Left lung (tissue), 10 donors: ENCODE data around the gene DLST. TPM values are rescaled to one million over a fixed set of nuclear protein-coding genes. Genes with fewer than 3 reads are reported as not detected.

Experiments used
- ATAC-seq: fragments of 200-7000 bp; cut with Tn5 transposase; one replicate; pipeline ENCODE4 v1.9.1; 2020; ENCODE audit warnings: moderate library complexity
- DNase-seq, 4 donors: peaks; one replicate each; pipeline ENCODE4 v3.0.0-alpha.2; 2013 to 2020
- H3K27ac ChIP-seq, 2 donors: fragments of 200-600 bp; sonication (generic) in 1 of 2; one replicate each; pipeline versions ENCODE4 v1.5.0 to v1.8.0; 2020 to 2021
- H3K27me3 ChIP-seq, 2 donors: fragments of 200-600 bp; sonication (generic) in 1 of 2; one replicate each; pipeline versions ENCODE4 v1.5.0 to v1.8.0; 2020 to 2021
- H3K36me3 ChIP-seq, 2 donors: fragments of 200-600 bp; sonication (generic) in 1 of 2; one replicate each; pipeline versions ENCODE4 v1.5.0 to v1.8.0; 2020 to 2021
- H3K4me1 ChIP-seq, 2 donors: fragments of 200-600 bp; one replicate each; pipeline ENCODE4 v1.8.0; 2021
- H3K4me3 ChIP-seq, 2 donors: fragments of 200-600 bp; sonication (generic) in 1 of 2; one replicate each; pipeline versions ENCODE4 v1.5.0 to v1.8.0; 2020 to 2021; ENCODE audit warnings: mild to moderate bottlenecking in 1 of 2
- H3K9me3 ChIP-seq, 2 donors: fragments of 200-600 bp; sonication (generic) in 1 of 2; one replicate each; pipeline versions ENCODE4 v1.5.0 to v1.8.0; 2020 to 2021
- CTCF ChIP-seq, 2 donors: fragments of 200-600 bp; sonication (generic) in 1 of 2; IDR thresholded peaks; one replicate each; pipeline versions ENCODE4 v1.5.0 to v1.8.0; 2021; ENCODE audit warnings: antibody characterized with exemption in 2 of 2
- intact Hi-C, 2 donors: fragments of 100-400 bp; cut with DNase I; formaldehyde crosslinking; loops; one replicate each; pipeline versions ENCODE4 v1.11.2 to v1.14.2; 2022
- polyA plus RNA-seq, 6 donors: library from polyadenylated mRNA; unstranded; fragments of 120-200 nt; gene quantifications; one replicate each; pipeline ENCODE4 v1.2.1, GENCODE V29; 2013; ENCODE audit not compliant: insufficient read length in 6 of 6
- total RNA-seq, 2 donors: library from RNA; stranded (reverse); fragmentation: NEBNext Ultra II Directional; extraction: Animal tissue kit (Norgen Biotek cat#: 25700); gene quantifications; one replicate each; pipeline ENCODE4 v1.2.1, GENCODE V29; 2021
- donor health status: DM: no; HTN: yes; CAD: no.
- donor health status: DM: no; HTN: no; CAD: no.

The DLST gene
- total and polyA plus RNA-seq, 8 donors, result 88.3 to 104 (median 96.3) TPM

GRCh38 chr14:74952180-74952665 lies 70.5 kb downstream of the DLST start:
- DNase-seq, result peak in 1 of 4 donors; percentile 49
- no peak for ATAC-seq
- Histone ChIP-seq H3K9me3 (no peaks in the 10 kb centered on the region), H3K36me3 (no peaks in the 10 kb centered on the region), H3K4me1 (peaks cover 5 to 16% of the 10 kb centered on the region in 2 donors), H3K27me3 (peaks cover 0 to 50% of the 10 kb centered on the region in 2 donors), H3K27ac (no peak overlapping the region), H3K4me3 (no peak overlapping the region)
- intact Hi-C loops, result no loop called here
- no peak for TF ChIP-seq CTCF (IDR thresholded peaks at IDR 0.05)

GRCh38 chr14:74952697-74953484 lies 71.2 kb downstream of the DLST start:
- H3K4me1 ChIP-seq, result peaks cover 5 to 16% of the 10 kb centered on the region in 2 donors
- no peaks in the 10 kb centered on the region for H3K36me3 ChIP-seq
- no peak overlapping the region for H3K27ac ChIP-seq
- intact Hi-C loops, result no loop called here
- TF ChIP-seq CTCF (IDR thresholded peaks at IDR 0.05), result no peak
- ATAC-seq (no peak), DNase-seq (peak in 1 of 4 donors; percentile 58)
- H3K9me3 ChIP-seq, result no peaks in the 10 kb centered on the region
- H3K4me3 ChIP-seq, result no peak overlapping the region
- H3K27me3 ChIP-seq, result peaks cover 0 to 50% of the 10 kb centered on the region in 2 donors

Other genes starting within 250 kb of the DLST start
- gene AREL1, start 168.8 kb upstream of the DLST start, total RNA-seq, result 10 to 100 TPM; 34.3 to 42.6 TPM
- 10 to 100 TPM; 26.0 to 28.7 (median 27.9) TPM for gene AREL1, start 168.8 kb upstream of the DLST start, polyA plus RNA-seq
- 10 to 100 TPM; 48.9 to 50.3 TPM for gene FCF1, start 168.8 kb upstream of the DLST start, total RNA-seq
- gene FCF1, start 168.8 kb upstream of the DLST start, polyA plus RNA-seq, result 10 to 100 TPM; 66.5 to 75.9 (median 71.3) TPM
- gene YLPM1, start 118.6 kb upstream of the DLST start, total RNA-seq, result 10 to 100 TPM; 49.5 to 50.0 TPM
- 100 to 1,000 TPM; 101 to 117 (median 110) TPM for gene YLPM1, start 118.6 kb upstream of the DLST start, polyA plus RNA-seq
- under 1 TPM in 1 of 2 donors, not detected in 1; 0.08 TPM for gene PROX2, start 5.8 kb upstream of the DLST start, total RNA-seq
- 1 to 10 TPM; 2.0 to 3.8 (median 3.1) TPM for gene PROX2, start 5.8 kb upstream of the DLST start, polyA plus RNA-seq
- gene RPS6KL1, start 41.3 kb downstream of the DLST start, total RNA-seq, result 1 to 10 TPM; 5.6 to 6.7 TPM
- gene RPS6KL1, start 41.3 kb downstream of the DLST start, polyA plus RNA-seq, result 1 to 10 TPM in 4 of 6 donors, under 1 TPM in 2; 0.62 to 1.8 (median 1.1) TPM
- gene PGF, start 73.7 kb downstream of the DLST start, total RNA-seq, result 1 to 10 TPM; 3.4 to 4.6 TPM
- 10 to 100 TPM; 12.3 to 18.6 (median 14.0) TPM for gene PGF, start 73.7 kb downstream of the DLST start, polyA plus RNA-seq
- gene EIF2B2, start 121.0 kb downstream of the DLST start, total RNA-seq, result 10 to 100 TPM; 38.7 to 44.4 TPM
- 10 to 100 TPM; 43.5 to 58.2 (median 48.2) TPM for gene EIF2B2, start 121.0 kb downstream of the DLST start, polyA plus RNA-seq
- gene MLH3, start 169.6 kb downstream of the DLST start, total RNA-seq, result 10 to 100 TPM; 24.7 to 25.9 TPM
- gene MLH3, start 169.6 kb downstream of the DLST start, polyA plus RNA-seq, result 10 to 100 TPM; 36.8 to 48.3 (median 40.8) TPM
- 10 to 100 TPM in 1 of 2 donors, 1 to 10 TPM in 1; 9.8 to 15.8 TPM for gene ACYP1, start 182.1 kb downstream of the DLST start, total RNA-seq
- gene ACYP1, start 182.1 kb downstream of the DLST start, polyA plus RNA-seq, result 10 to 100 TPM; 41.5 to 57.0 (median 53.1) TPM
- gene ZC2HC1C, start 187.7 kb downstream of the DLST start, total RNA-seq, result 1 to 10 TPM; 3.1 to 4.6 TPM
- gene ZC2HC1C, start 187.7 kb downstream of the DLST start, polyA plus RNA-seq, result 1 to 10 TPM; 3.5 to 6.6 (median 5.3) TPM
- 10 to 100 TPM; 75.8 to 77.7 TPM for gene NEK9, start 245.1 kb downstream of the DLST start, total RNA-seq
- 100 to 1,000 TPM; 124 to 147 (median 132) TPM for gene NEK9, start 245.1 kb downstream of the DLST start, polyA plus RNA-seq